Adipocyte (in vitro differentiated cells): ENCODE data around the gene SPATS2.

Experiments used
- DNase-seq: peaks from one replicate; pipeline ENCODE4 v3.0.0-alpha.2; 2015; ENCODE audit warnings: low read depth
- H3K27me3 ChIP-seq: replicated peaks from 2 replicates; pipeline ENCODE4 v1.7.0; 2013; ENCODE audit warnings: mild to moderate bottlenecking, low read length, moderate library complexity; ENCODE audit not compliant: control insufficient read depth, insufficient read depth
- H3K36me3 ChIP-seq: 2 replicates; pipeline ENCODE4 v1.7.0; 2013; ENCODE audit warnings: low read length, mild to moderate bottlenecking, moderate library complexity; ENCODE audit not compliant: control insufficient read depth, insufficient read depth, severe bottlenecking
- H3K4me1 ChIP-seq: 2 replicates; pipeline ENCODE4 v1.7.0; 2013; ENCODE audit warnings: mild to moderate bottlenecking, low read length, moderate library complexity; ENCODE audit not compliant: control insufficient read depth, insufficient read depth
- H3K4me3 ChIP-seq: 2 replicates; pipeline ENCODE4 v1.7.0; 2013; ENCODE audit warnings: mild to moderate bottlenecking, low read length, moderate library complexity
- H3K9ac ChIP-seq: 2 replicates; pipeline ENCODE4 v1.7.0; 2013; ENCODE audit warnings: mild to moderate bottlenecking, low read length, moderate library complexity
- H3K9me3 ChIP-seq: 2 replicates; pipeline ENCODE4 v1.7.0; 2013; ENCODE audit warnings: mild to moderate bottlenecking, low read length, moderate library complexity; ENCODE audit not compliant: control insufficient read depth

SPATS2 gene

GRCh38 chr12:49547090-49547690, 179.9 kb downstream of the SPATS2 start:
- Histone ChIP-seq H3K27me3 (peaks cover 83% of the 10 kb centered on the region), H3K9ac (no peak overlapping the region), H3K4me3 (no peak overlapping the region), H3K4me1 (peaks cover 12% of the 10 kb centered on the region), H3K9me3 (no peaks in the 10 kb centered on the region), H3K36me3 (no peaks in the 10 kb centered on the region)
- no peak for DNase-seq

GRCh38 chr12:49548481-49548821, 181.2 kb downstream of the SPATS2 start:
- Histone ChIP-seq H3K27me3 (peaks cover 71% of the 10 kb centered on the region), H3K36me3 (no peaks in the 10 kb centered on the region), H3K4me1 (peaks cover 12% of the 10 kb centered on the region), H3K4me3 (peak overlapping the region; percentile 57), H3K9ac (no peak overlapping the region), H3K9me3 (no peaks in the 10 kb centered on the region)
- DNase-seq, result no peak

GRCh38 chr12:49548822-49549648, 181.8 kb downstream of the SPATS2 start:
- Histone ChIP-seq H3K9me3 (no peaks in the 10 kb centered on the region), H3K4me3 (peak overlapping the region; percentile 57), H3K27me3 (peaks cover 67% of the 10 kb centered on the region), H3K36me3 (no peaks in the 10 kb centered on the region), H3K4me1 (peaks cover 12% of the 10 kb centered on the region), H3K9ac (no peak overlapping the region)
- DNase-seq, result peak; percentile 36

- H3K4me1 ChIP-seq, result peaks cover 12% of the 10 kb centered on the region
- DNase-seq, result no peak
- H3K9me3 ChIP-seq, result no peaks in the 10 kb centered on the region
- H3K9ac ChIP-seq, result no peak overlapping the region
- no peaks in the 10 kb centered on the region for H3K36me3 ChIP-seq
- no peak overlapping the region for H3K4me3 ChIP-seq
- H3K27me3 ChIP-seq, result peaks cover 59% of the 10 kb centered on the region
Measured at GRCh38 chr12:49549735-49550692, 182.8 kb downstream of the SPATS2 start.

- Histone ChIP-seq H3K27me3 (peaks cover 52% of the 10 kb centered on the region), H3K9ac (no peak overlapping the region), H3K4me1 (peaks cover 12% of the 10 kb centered on the region), H3K4me3 (no peak overlapping the region), H3K9me3 (no peaks in the 10 kb centered on the region), H3K36me3 (no peaks in the 10 kb centered on the region)
- no peak for DNase-seq
Measured at GRCh38 chr12:49550693-49551252, 183.5 kb downstream of the SPATS2 start.

- Histone ChIP-seq H3K36me3 (peaks cover 8% of the 10 kb centered on the region), H3K9ac (no peak overlapping the region), H3K4me3 (no peak overlapping the region), H3K9me3 (no peaks in the 10 kb centered on the region), H3K4me1 (peaks cover 12% of the 10 kb centered on the region), H3K27me3 (peaks cover 41% of the 10 kb centered on the region)
- peak; percentile 13 for DNase-seq
Measured at GRCh38 chr12:49552014-49552413, 184.8 kb downstream of the SPATS2 start.

- no peak for DNase-seq
- Histone ChIP-seq H3K4me3 (no peak overlapping the region), H3K36me3 (peaks cover 8% of the 10 kb centered on the region), H3K4me1 (peaks cover 12% of the 10 kb centered on the region), H3K9ac (no peak overlapping the region), H3K9me3 (no peaks in the 10 kb centered on the region), H3K27me3 (peaks cover 37% of the 10 kb centered on the region)
Measured at GRCh38 chr12:49552425-49552824, 185.2 kb downstream of the SPATS2 start.

GRCh38 chr12:49552899-49553298, 185.6 kb downstream of the SPATS2 start:
- peaks cover 32% of the 10 kb centered on the region for H3K27me3 ChIP-seq
- DNase-seq, result no peak
- no peaks in the 10 kb centered on the region for H3K9me3 ChIP-seq
- peaks cover 12% of the 10 kb centered on the region for H3K4me1 ChIP-seq
- peaks cover 13% of the 10 kb centered on the region for H3K36me3 ChIP-seq
- no peak overlapping the region for H3K4me3 ChIP-seq
- no peak overlapping the region for H3K9ac ChIP-seq

GRCh38 chr12:49553512-49554088, 186.3 kb downstream of the SPATS2 start:
- Histone ChIP-seq H3K4me1 (peaks cover 11% of the 10 kb centered on the region), H3K9me3 (no peaks in the 10 kb centered on the region), H3K36me3 (peaks cover 19% of the 10 kb centered on the region), H3K27me3 (peaks cover 25% of the 10 kb centered on the region), H3K4me3 (no peak overlapping the region), H3K9ac (no peak overlapping the region)
- DNase-seq, result no peak

GRCh38 chr12:49554266-49554665, 187.0 kb downstream of the SPATS2 start:
- DNase-seq, result no peak
- Histone ChIP-seq H3K9ac (no peak overlapping the region), H3K4me1 (peaks cover 6% of the 10 kb centered on the region), H3K4me3 (no peak overlapping the region), H3K27me3 (peaks cover 19% of the 10 kb centered on the region), H3K36me3 (peaks cover 26% of the 10 kb centered on the region), H3K9me3 (no peaks in the 10 kb centered on the region)
